Effector CD8-positive, alpha-beta T cell (primary cell): ENCODE results near the gene PRR13.

ENCODE experiments used
- DNase-seq: peaks from one replicate; lab custom pipeline; 2025; lab: John Stamatoyannopoulos, UW

Gene PRR13

DNA sequence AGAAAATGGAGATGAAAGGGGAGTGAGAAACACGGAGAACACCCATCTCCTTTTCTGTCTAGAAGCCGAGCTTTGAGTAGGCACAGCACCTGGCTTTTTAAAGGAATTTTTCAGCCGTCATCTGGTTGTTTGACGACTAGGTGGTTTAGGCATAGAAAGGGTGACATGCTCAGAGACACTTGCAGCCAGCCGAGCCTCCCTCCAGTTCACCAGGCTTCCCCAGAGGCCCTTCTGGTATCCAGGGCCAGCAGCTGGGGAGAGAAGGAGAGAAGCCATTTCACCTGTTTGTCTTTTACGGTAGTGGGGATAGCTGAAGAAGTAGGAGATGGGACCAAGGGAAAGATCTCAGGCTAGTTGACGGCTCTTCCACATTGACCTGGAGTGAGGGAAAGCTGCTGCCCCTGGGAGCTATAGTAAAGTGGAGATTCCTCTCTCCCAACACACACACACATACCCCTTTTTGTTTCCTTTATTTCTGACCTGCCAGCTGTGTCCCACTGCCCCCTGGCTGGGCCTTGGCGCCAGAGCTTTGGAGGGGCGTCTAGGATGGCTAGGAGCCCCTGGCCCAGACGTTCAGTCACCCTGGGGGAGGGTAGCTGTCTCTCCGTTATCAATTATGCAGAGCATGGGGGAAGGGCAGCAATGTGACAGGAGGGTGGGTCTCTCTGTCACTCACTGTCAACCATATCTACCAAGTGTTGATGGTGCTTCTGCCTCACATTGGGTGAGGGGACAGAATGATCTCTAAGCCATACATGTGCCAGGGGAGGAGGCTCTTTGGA, 52.3 kb downstream of the PRR13 start:
- no peak for DNase-seq
